H1 (cell line): Measurements from ENCODE around the gene TRIM10. TPM values are rescaled to one million over a fixed set of nuclear protein-coding genes. Genes with fewer than 3 reads are reported as not detected.

ENCODE experiments used
- CTCF ChIA-PET: fragments of 300-600 bp; sonication (Branson Sonifier 250); formaldehyde crosslinking; loops from one replicate; lab custom pipeline; 2021; ENCODE audit not compliant: partially characterized antibody; lab: Charles Lee
- POLR2A ChIA-PET: fragments of 300-600 bp; sonication (Branson Sonifier 250); formaldehyde crosslinking; loops from one replicate; lab custom pipeline; 2021; ENCODE audit warnings: inconsistent platforms; ENCODE audit not compliant: partially characterized antibody; lab: Charles Lee
- DNase-seq, 2 experiments: peaks; one replicate each; pipeline versions ENCODE4 v3.0.0 to v3.0.0-alpha.2; 2010 to 2022; ENCODE audit warnings: low spot score in 2 of 2, low read depth in 1 of 2, mixed read lengths in 1 of 2
- FAIRE-seq: peaks from 2 replicates; lab custom pipeline; 2011; peaks lifted over from hg19 to GRCh38; lab: Jason Lieb, UNC
- H2AFZ ChIP-seq: 2 replicates; pipeline ENCODE4 v1.8.1; 2012; ENCODE audit warnings: low read length, inconsistent platforms
- H2AK5ac ChIP-seq: 2 replicates; pipeline ENCODE4 v1.6.1; 2013; ENCODE audit warnings: low read depth, low read length
- H2BK120ac ChIP-seq: replicated peaks from 2 replicates; pipeline ENCODE3; 2013; ENCODE audit warnings: low read depth, low read length, inconsistent platforms
- H2BK12ac ChIP-seq: 2 replicates; pipeline ENCODE4 v1.6.1; 2013; ENCODE audit warnings: low read depth, low read length
- H2BK15ac ChIP-seq: 2 replicates; pipeline ENCODE4 v1.6.1; 2013; ENCODE audit warnings: low read length
- H2BK20ac ChIP-seq: 2 replicates; pipeline ENCODE4 v1.6.1; 2013; ENCODE audit warnings: low read length
- H2BK5ac ChIP-seq: 2 replicates; pipeline ENCODE4 v1.6.1; 2013; ENCODE audit warnings: low read depth, low read length
- H3K14ac ChIP-seq: 2 replicates; pipeline ENCODE4 v1.6.1; 2013; ENCODE audit warnings: inconsistent platforms; ENCODE audit not compliant: insufficient read length
- H3K18ac ChIP-seq: 2 replicates; pipeline ENCODE4 v1.6.1; 2013; ENCODE audit warnings: low read length; ENCODE audit errors: extremely low read depth
- H3K23ac ChIP-seq: 2 replicates; pipeline ENCODE4 v1.6.1; 2013; ENCODE audit warnings: inconsistent platforms; ENCODE audit not compliant: insufficient read length
- H3K23me2 ChIP-seq: 2 replicates; pipeline ENCODE4 v1.6.1; 2013; ENCODE audit warnings: low read depth, low read length
- H3K27ac ChIP-seq: 2 replicates; pipeline ENCODE4 v1.6.1; 2011; ENCODE audit warnings: low read depth, low read length, inconsistent platforms
- H3K27me3 ChIP-seq, 4 experiments: replicated peaks in 1 of 4; 1 replicate in 1 of 4; 2 replicates in 3 of 4; pipeline versions ENCODE4 v1.6.1 to v1.8.1; 2011 to 2013; ENCODE audit warnings: low read length in 3 of 4, mild to moderate bottlenecking in 3 of 4, inconsistent platforms in 2 of 4, mixed read lengths in 2 of 4, moderate library complexity in 1 of 4; ENCODE audit not compliant: control insufficient read depth in 3 of 4, insufficient read depth in 3 of 4; ENCODE audit errors: extremely low read depth in 1 of 4
- H3K36me3 ChIP-seq, 4 experiments: 2 replicates each; pipeline versions ENCODE4 v1.6.1 to v1.8.1; 2011 to 2013; ENCODE audit warnings: mild to moderate bottlenecking in 4 of 4, low read length in 3 of 4, moderate library complexity in 2 of 4, control low read depth in 1 of 4, inconsistent platforms in 1 of 4; ENCODE audit not compliant: insufficient read depth in 4 of 4, control insufficient read depth in 2 of 4
- H3K4ac ChIP-seq: replicated peaks from 2 replicates; pipeline ENCODE3; 2013; ENCODE audit warnings: low read length, low read depth, mixed read lengths, inconsistent platforms; ENCODE audit not compliant: insufficient read length
- H3K4me1 ChIP-seq, 4 experiments: replicated peaks in 1 of 4; 1 replicate in 1 of 4; 2 replicates in 3 of 4; pipeline versions ENCODE4 v1.6.1 to v1.8.1; 2011 to 2013; ENCODE audit warnings: low read length in 3 of 4, inconsistent platforms in 2 of 4, mixed read lengths in 1 of 4; ENCODE audit not compliant: insufficient read depth in 4 of 4, control insufficient read depth in 3 of 4
- H3K4me2 ChIP-seq, 2 experiments: 2 replicates each; pipeline versions ENCODE4 v1.6.1 to v1.8.1; 2011 to 2013; ENCODE audit warnings: low read depth in 2 of 2, low read length in 2 of 2, control low read depth in 1 of 2, inconsistent platforms in 1 of 2, mild to moderate bottlenecking in 1 of 2; ENCODE audit not compliant: insufficient read depth in 1 of 2
- H3K4me3 ChIP-seq, 4 experiments: fragments of 200-600, 300-600 bp in 1 of 4; sonication (generic), shearing (Covaris generic), sonication (Bioruptor Twin) in 1 of 4; 2 replicates each; pipeline versions ENCODE4 v1.5.1 to v1.8.1; 2011 to 2016; ENCODE audit warnings: low read length in 4 of 4, low read depth in 3 of 4, control low read depth in 2 of 4, inconsistent platforms in 2 of 4, mild to moderate bottlenecking in 2 of 4, mixed read lengths in 1 of 4, moderate library complexity in 1 of 4; ENCODE audit not compliant: insufficient read depth in 2 of 4; ENCODE audit errors: extremely low read depth in 1 of 4
- H3K56ac ChIP-seq: replicated peaks from 2 replicates; pipeline ENCODE3; 2013; ENCODE audit warnings: low read depth, mild to moderate bottlenecking, mixed read lengths, low read length, inconsistent platforms; ENCODE audit not compliant: insufficient read length
- H3K79me1 ChIP-seq: 2 replicates; pipeline ENCODE4 v1.6.1; 2013; ENCODE audit warnings: low read depth, low read length, control low read depth
- H3K79me2 ChIP-seq, 2 experiments: 2 replicates each; pipeline versions ENCODE4 v1.6.1 to v1.8.1; 2012 to 2013; ENCODE audit warnings: low read length in 2 of 2, mild to moderate bottlenecking in 2 of 2, inconsistent platforms in 1 of 2; ENCODE audit not compliant: insufficient read depth in 2 of 2, control insufficient read depth in 1 of 2
- H3K9ac ChIP-seq, 4 experiments: replicated peaks in 1 of 4; 1 replicate in 1 of 4; 2 replicates in 3 of 4; pipeline versions ENCODE4 v1.6.1 to v1.8.1; 2011 to 2013; ENCODE audit warnings: low read depth in 3 of 4, low read length in 3 of 4, control low read depth in 2 of 4, mild to moderate bottlenecking in 2 of 4, moderate library complexity in 2 of 4, inconsistent platforms in 1 of 4; ENCODE audit errors: extremely low read depth in 1 of 4
- H3K9me3 ChIP-seq, 2 experiments: 2 replicates each; pipeline versions ENCODE4 v1.6.1 to v1.8.1; 2012 to 2013; ENCODE audit warnings: mild to moderate bottlenecking in 2 of 2, moderate library complexity in 2 of 2, control low read depth in 1 of 2, inconsistent platforms in 1 of 2, low read depth in 1 of 2, low read length in 1 of 2, mixed read lengths in 1 of 2; ENCODE audit not compliant: insufficient read depth in 2 of 2
- H4K20me1 ChIP-seq, 2 experiments: replicated peaks in 1 of 2; 2 replicates each; pipeline versions ENCODE3 to v1.8.1; 2011 to 2013; ENCODE audit warnings: inconsistent platforms in 2 of 2, low read length in 2 of 2, mild to moderate bottlenecking in 1 of 2; ENCODE audit not compliant: insufficient read depth in 2 of 2, control insufficient read depth in 1 of 2
- H4K5ac ChIP-seq: 2 replicates; pipeline ENCODE4 v1.6.1; 2013; ENCODE audit warnings: low read length, low read depth, mixed read lengths, inconsistent platforms; ENCODE audit not compliant: insufficient read length
- H4K8ac ChIP-seq: 2 replicates; pipeline ENCODE4 v1.8.0; 2013; ENCODE audit warnings: mild to moderate bottlenecking, moderate library complexity, low read length, inconsistent platforms; ENCODE audit not compliant: insufficient read depth; ENCODE audit errors: extremely low read depth
- H4K91ac ChIP-seq: replicated peaks from 2 replicates; pipeline ENCODE3; 2013; ENCODE audit warnings: low read length, mixed read lengths, inconsistent platforms; ENCODE audit not compliant: insufficient read length
- ATF2 ChIP-seq: IDR thresholded peaks from 2 replicates; pipeline ENCODE4 v1.6.1; 2012; ENCODE audit warnings: low read length, inconsistent platforms
- CHD1 ChIP-seq: IDR thresholded peaks from 2 replicates; pipeline ENCODE4 v1.6.1; 2012; ENCODE audit warnings: low read depth, low read length, improper control_type of control experiment
- CHD2 ChIP-seq: IDR thresholded peaks from 2 replicates; pipeline ENCODE4 v1.6.1; 2012; ENCODE audit warnings: low read length, improper control_type of control experiment
- KDM1A ChIP-seq: fragments of 200-600, 300-600 bp; sonication (generic); IDR thresholded peaks from 2 replicates; pipeline ENCODE4 v1.7.1; 2016; ENCODE audit warnings: mild to moderate bottlenecking, low read length, borderline replicate concordance
- KDM5A ChIP-seq: fragments of 200-600 bp; IDR thresholded peaks from 2 replicates; pipeline ENCODE4 v1.7.1; 2012; ENCODE audit warnings: mild to moderate bottlenecking, low read length, inconsistent platforms, mixed read lengths
- RFX5 ChIP-seq: IDR thresholded peaks from 2 replicates; pipeline ENCODE4 v1.6.1; 2011; ENCODE audit warnings: low read depth, low read length, improper control_type of control experiment, borderline replicate concordance
- SP4 ChIP-seq: IDR thresholded peaks from 2 replicates; pipeline ENCODE4 v1.6.1; 2012; ENCODE audit warnings: low read length, inconsistent platforms
- WGBS, 2 experiments: shearing (Covaris generic) in 1 of 2; methylation state at CpG; one replicate each; pipeline versions ENCODE4 v1.1.6 to v1.1.7; 2013 to 2015; ENCODE audit warnings: low lambda C conversion rate in 2 of 2, mixed read lengths in 2 of 2, inconsistent platforms in 1 of 2, low coverage in 1 of 2, missing lambda C conversion rate in 1 of 2; ENCODE audit not compliant: insufficient replicate concordance in 2 of 2, insufficient coverage in 1 of 2, insufficient read length in 1 of 2; ENCODE audit errors: extremely low coverage in 1 of 2, missing lambda C conversion rate in 1 of 2; 5-methylcytosine and 5-hydroxymethylcytosine counted together
- polyA plus RNA-seq, 7 experiments: library from polyadenylated mRNA; depleted of rRNA in 3 of 7; stranded (reverse) in 5 of 7; unstranded in 2 of 7; fragments of >200 nt in 5 of 7; fragments of 200-250 nt in 2 of 7; gene quantifications; 1 replicate in 5 of 7; 2 replicates in 1 of 7; 4 replicates in 1 of 7; pipeline versions ENCODE4 v1.2.1 to v1.2.3, GENCODE V29; 2011 to 2013; ENCODE audit warnings: missing spikeins in 2 of 7, mixed read lengths in 2 of 7
- total RNA-seq: library from RNA; stranded (reverse); fragmentation: NEBNext Ultra II Directional; extraction: Animal tissue kit (Norgen Biotek cat#: 25700); gene quantifications from 2 replicates; pipeline ENCODE4 v1.2.1, GENCODE V29; 2021

TRIM10 gene
- total and polyA plus RNA-seq, 2 of the 8 experiments (the other 6 are each of a cell fraction or from before 2014, with no cell fraction given) = 0.06 TPM; not detected in 1

DNA sequence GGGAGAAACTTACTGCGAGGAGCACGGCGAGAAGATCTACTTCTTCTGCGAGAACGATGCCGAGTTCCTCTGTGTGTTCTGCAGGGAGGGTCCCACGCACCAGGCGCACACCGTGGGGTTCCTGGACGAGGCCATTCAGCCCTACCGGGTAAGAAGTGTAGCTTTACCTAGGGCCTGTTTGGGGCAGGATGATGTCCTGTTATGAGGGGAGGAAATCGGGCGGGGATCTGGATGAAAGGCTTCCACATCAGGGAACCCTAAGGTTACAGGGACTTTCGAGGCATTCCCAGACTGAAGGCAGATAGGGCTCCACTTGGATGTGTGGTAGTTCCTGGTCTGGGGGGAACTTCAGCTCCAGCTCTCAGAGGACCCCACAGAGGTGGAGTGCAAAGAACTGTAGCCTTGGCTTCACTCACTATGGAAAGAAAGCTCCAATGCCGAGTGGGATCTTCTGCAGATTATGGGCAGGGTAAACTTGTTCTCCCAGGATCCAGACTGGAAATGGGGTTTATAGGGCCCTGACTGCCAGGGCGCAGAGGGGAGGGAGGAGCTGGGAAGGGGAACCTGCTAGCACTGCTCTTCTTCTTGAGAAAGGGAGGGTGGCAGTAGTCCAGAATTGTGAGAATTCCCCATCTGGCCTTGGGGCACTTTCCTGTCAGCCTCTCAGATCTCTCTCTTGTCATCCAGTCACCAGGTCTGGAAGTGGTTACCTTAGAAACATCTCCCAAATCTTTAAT is 3.1 kb upstream of the TRIM10 start:
- Histone ChIP-seq H2BK15ac (no peak overlapping the region), H3K9me3 (no peaks in the 10 kb centered on the region), H2BK5ac (no peak overlapping the region), H4K8ac (no peak overlapping the region), H3K27me3 (peaks cover 0 to 3% (median 1%) of the 10 kb centered on the region in 4 experiments; a peak in 2 of 7 replicates), H3K9ac (no peak overlapping the region), H3K36me3 (no peaks in the 10 kb centered on the region), H3K23me2 (no peaks in the 10 kb centered on the region), H3K4me2 (no peak overlapping the region), H2BK20ac (no peak overlapping the region), H2BK12ac (0 out of 2 replicates have a peak overlapping the region, but pooled peaks have one; percentile 17), H3K79me1 (no peaks in the 10 kb centered on the region), H3K79me2 (no peaks in the 10 kb centered on the region), H3K4ac (no peak overlapping the region), H2AK5ac (no peak overlapping the region), H3K23ac (no peak overlapping the region), H2AFZ (no peak overlapping the region), H4K91ac (no peak overlapping the region), H2BK120ac (no peak overlapping the region), H4K5ac (no peak overlapping the region), H3K18ac (no peak overlapping the region), H3K4me1 (peaks cover 0 to 4% (median 2%) of the 10 kb centered on the region in 4 experiments; a peak in 1 of 7 replicates), H3K56ac (no peak overlapping the region), H3K27ac (no peak overlapping the region), H4K20me1 (no peaks in the 10 kb centered on the region), H3K4me3 (no peak overlapping the region), H3K14ac (no peak overlapping the region)
- ChIA-PET CTCF (interaction anchor here (0.8 to 1.5 kb wide), 4 partner anchors 16 to 61 kb away, joined by 3 to 13 read pairs (median 4); no protein-coding TSS in a partner anchor), POLR2A (interaction anchor here (0.8 kb wide), 1 partner anchor 103 kb away, joined by 3 read pairs; the partner anchor contains the start of gene POLR1H)
- 94% methylated on average over 16 of the region's 16 CpGs; no CpG with 5 or more reads in 1 of the 2 experiments for WGBS, 2 experiments
- DNase-seq = no peak
- FAIRE-seq = no peak
- TF ChIP-seq CHD1 = no peak
- TF ChIP-seq ATF2 = no peak
- TF ChIP-seq KDM5A = no peak
- TF ChIP-seq SP4 = no peak
- no peak for TF ChIP-seq KDM1A
- TF ChIP-seq RFX5 = no peak
- no peak for TF ChIP-seq CHD2
